GM12878 (cell line): Measurements from ENCODE around the gene ERICH4.
"Not testable (repeated sequence)": the region's sequence is repeated elsewhere in the genome, so short reads cannot be mapped to it uniquely, and the experiment has no call there.

Experiments used
- EZH2 ChIP-seq: IDR thresholded peaks from 2 replicates; pipeline ENCODE4 v1.6.1; 2012; ENCODE audit warnings: low read depth, mild to moderate bottlenecking, control low read depth, inconsistent platforms, low read length, borderline replicate concordance; ENCODE audit not compliant: control insufficient read depth
- GATAD2B ChIP-seq: fragments of 450-650 bp; conservative IDR thresholded peaks from 2 replicates; pipeline ENCODE4 v1.6.1; 2017; ENCODE audit warnings: low read depth, mild to moderate bottlenecking, moderate library complexity
- IRF3 ChIP-seq: fragments of 450-650 bp; IDR thresholded peaks from 2 replicates; pipeline ENCODE4 v1.6.1; 2014; ENCODE audit warnings: mild to moderate bottlenecking
- POLR2A ChIP-seq: IDR thresholded peaks from 2 replicates; pipeline ENCODE4 v1.6.1; 2011; ENCODE audit warnings: low read depth, mild to moderate bottlenecking, low read length
- POLR2AphosphoS2 ChIP-seq: IDR thresholded peaks from 2 replicates; pipeline ENCODE4 v1.6.1; 2011; ENCODE audit warnings: low read depth, mild to moderate bottlenecking, low read length, improper control_type of control experiment, moderate library complexity
- SMC3 ChIP-seq: IDR thresholded peaks from 2 replicates; pipeline ENCODE4 v1.6.1; 2011; ENCODE audit warnings: low read length, improper control_type of control experiment, borderline replicate concordance
- STAT3 ChIP-seq: IDR thresholded peaks from 2 replicates; pipeline ENCODE4 v1.6.1; 2011; ENCODE audit warnings: low read depth, low read length, improper control_type of control experiment
- TF ChIP-seq, protein P1 (sequence below), 3 experiments: IDR thresholded peaks in 2 of 3; conservative IDR thresholded peaks in 1 of 3; 2 replicates each; pipeline ENCODE4 v1.5.1; 2011; ENCODE audit warnings: low read depth in 3 of 3, low read length in 3 of 3, mild to moderate bottlenecking in 3 of 3, control low read depth in 2 of 3, moderate library complexity in 2 of 3, inconsistent platforms in 1 of 3, mixed read lengths in 1 of 3; ENCODE audit not compliant: control insufficient read depth in 2 of 3, insufficient read depth in 1 of 3; ENCODE audit errors: extremely low read depth in 1 of 3

GRCh38 chr19:41408846-41409245 is 34.1 kb upstream of the ERICH4 start:
- TF ChIP-seq EZH2, POLR2A, GATAD2B, STAT3, IRF3, SMC3, POLR2AphosphoS2: not testable (repeated sequence)
- TF ChIP-seq, protein P1, sequence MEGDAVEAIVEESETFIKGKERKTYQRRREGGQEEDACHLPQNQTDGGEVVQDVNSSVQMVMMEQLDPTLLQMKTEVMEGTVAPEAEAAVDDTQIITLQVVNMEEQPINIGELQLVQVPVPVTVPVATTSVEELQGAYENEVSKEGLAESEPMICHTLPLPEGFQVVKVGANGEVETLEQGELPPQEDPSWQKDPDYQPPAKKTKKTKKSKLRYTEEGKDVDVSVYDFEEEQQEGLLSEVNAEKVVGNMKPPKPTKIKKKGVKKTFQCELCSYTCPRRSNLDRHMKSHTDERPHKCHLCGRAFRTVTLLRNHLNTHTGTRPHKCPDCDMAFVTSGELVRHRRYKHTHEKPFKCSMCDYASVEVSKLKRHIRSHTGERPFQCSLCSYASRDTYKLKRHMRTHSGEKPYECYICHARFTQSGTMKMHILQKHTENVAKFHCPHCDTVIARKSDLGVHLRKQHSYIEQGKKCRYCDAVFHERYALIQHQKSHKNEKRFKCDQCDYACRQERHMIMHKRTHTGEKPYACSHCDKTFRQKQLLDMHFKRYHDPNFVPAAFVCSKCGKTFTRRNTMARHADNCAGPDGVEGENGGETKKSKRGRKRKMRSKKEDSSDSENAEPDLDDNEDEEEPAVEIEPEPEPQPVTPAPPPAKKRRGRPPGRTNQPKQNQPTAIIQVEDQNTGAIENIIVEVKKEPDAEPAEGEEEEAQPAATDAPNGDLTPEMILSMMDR (IDR thresholded peaks at IDR 0.05 in 2 of 3, conservative IDR thresholded peaks at IDR 0.05 in 1 of 3; ENCODE audit: control insufficient read depth in 2 of 3, extremely low read depth in 1 of 3, insufficient read depth in 1 of 3, low read depth in 3 of 3, low read length in 3 of 3), result not testable (repeated sequence)
